Left ventricle myocardium superior (tissue), 1 donor: ENCODE results near the gene PLPP3. TPM values are rescaled to one million over a fixed set of nuclear protein-coding genes. Genes with fewer than 3 reads are reported as not detected.

Experiments used
- ATAC-seq: fragments of 200-7000 bp; cut with Tn5 transposase; one replicate; pipeline ENCODE4 v1.9.1; 2020; ENCODE audit warnings: mild to moderate bottlenecking, moderate library complexity
- DNase-seq: peaks from one replicate; pipeline ENCODE4 v3.0.0-alpha.2; 2020
- intact Hi-C: fragments of 100-400 bp; cut with micrococcal nuclease; formaldehyde crosslinking; loops from one replicate; pipeline ENCODE4 v1.11.0; 2022
- total RNA-seq: library from RNA; stranded (reverse); fragmentation: NEBNext Ultra II Directional; extraction: Animal tissue kit (Norgen Biotek cat#: 25700); gene quantifications from one replicate; pipeline ENCODE4 v1.2.1, GENCODE V29; 2021
- donor health status: DM: no; HTN: yes; CAD: no; lungs with severe emphysema.

PLPP3 gene
- total RNA-seq, 1 donor from 2014 or later, result 140 TPM

- ATAC-seq (peak; percentile 52), DNase-seq (peak; percentile 61)
- intact Hi-C loops, result no loop called here
Observed at GRCh38 chr1:56453016-56453415, 126.3 kb downstream of the PLPP3 start.

- ATAC-seq (peak; percentile 66), DNase-seq (no peak)
- intact Hi-C loops, result no loop called here
Observed at GRCh38 chr1:56452027-56453011, 127.0 kb downstream of the PLPP3 start.

- ATAC-seq, result no peak
- no peak for DNase-seq
- intact Hi-C loops, result no loop called here
Observed at GRCh38 chr1:56451491-56451890, 127.9 kb downstream of the PLPP3 start.

- intact Hi-C loops, result no loop called here
- ATAC-seq (no peak), DNase-seq (no peak)
Observed at GRCh38 chr1:56450004-56450666, 129.2 kb downstream of the PLPP3 start.

GRCh38 chr1:56448529-56449300, 130.6 kb downstream of the PLPP3 start:
- intact Hi-C loops, result no loop called here
- DNase-seq, result no peak
- no peak for ATAC-seq

GRCh38 chr1:56447823-56448222, 131.5 kb downstream of the PLPP3 start:
- peak; percentile 6 for ATAC-seq
- no peak for DNase-seq
- intact Hi-C loops, result no loop called here

- peak; percentile 92 for ATAC-seq
- intact Hi-C loops, result no loop called here
- peak; percentile 65 for DNase-seq
Observed at GRCh38 chr1:56446531-56447098, 132.7 kb downstream of the PLPP3 start.

- DNase-seq (no peak), ATAC-seq (no peak)
- intact Hi-C loops, result no loop called here
Observed at GRCh38 chr1:56444960-56445646, 134.3 kb downstream of the PLPP3 start.

Other genes with a start within 250 kb of the PLPP3 start
- gene PRKAA2, start 65.8 kb upstream of the PLPP3 start, total RNA-seq, result 88.0 TPM
- gene FYB2, start 239.8 kb upstream of the PLPP3 start, total RNA-seq, result 15.2 TPM